ENCODE results near the gene LURAP1L. TPM values are rescaled to one million over a fixed set of nuclear protein-coding genes. Genes with fewer than 3 reads are reported as not detected.

Gene LURAP1L
- total RNA-seq, 1 experiment from 2014 or later, result 1.7 TPM

GRCh38 chr9:12765088-12765798, 9.6 kb upstream of the LURAP1L start:
- Mint-ChIP-seq H3K36me3 (no peaks in the 10 kb centered on the region), H3K9me3 (0 out of 2 replicates have a peak, but pooled peaks cover 4% of the 10 kb centered on the region), H3K4me3 (no peak overlapping the region), H3K27me3 (ENCODE audit: low read depth) (no peaks in the 10 kb centered on the region), H3K4me1 (peaks cover 13% of the 10 kb centered on the region), H3K27ac (no peak overlapping the region)
- ChIA-PET CTCF (no interaction called here), POLR2A (no interaction called here)
- no peak for TF ChIP-seq AR (CRISPR knock-in tag; IDR thresholded peaks at IDR 0.05)
- TF ChIP-seq OVOL2 (CRISPR knock-in tag; IDR thresholded peaks at IDR 0.05; ENCODE audit: borderline replicate concordance), result no peak
- no peak for TF ChIP-seq FOXP1 (CRISPR knock-in tag; IDR thresholded peaks at IDR 0.05; ENCODE audit: borderline replicate concordance)
- no peak for TF ChIP-seq USF1 (CRISPR knock-in tag; IDR thresholded peaks at IDR 0.05)
- no peak for TF ChIP-seq MAX (CRISPR knock-in tag; IDR thresholded peaks at IDR 0.05)
- TF ChIP-seq E2F4 (CRISPR knock-in tag; IDR thresholded peaks at IDR 0.05; ENCODE audit: borderline replicate concordance, low read depth), result no peak
- TF ChIP-seq NFE2L1 (CRISPR knock-in tag; IDR thresholded peaks at IDR 0.05), result no peak
- TF ChIP-seq IRF2 (CRISPR knock-in tag; IDR thresholded peaks at IDR 0.05; ENCODE audit: borderline replicate concordance, low read depth), result no peak
- TF ChIP-seq ARID4B (CRISPR knock-in tag; IDR thresholded peaks at IDR 0.05; ENCODE audit: borderline replicate concordance), result no peak
- no peak for TF ChIP-seq ATF2 (CRISPR knock-in tag; IDR thresholded peaks at IDR 0.05; ENCODE audit: borderline replicate concordance, low read depth)
- no peak for TF ChIP-seq RELA (CRISPR knock-in tag; IDR thresholded peaks at IDR 0.05; ENCODE audit: borderline replicate concordance)
- TF ChIP-seq HMGXB4 (CRISPR knock-in tag; IDR thresholded peaks at IDR 0.05), result no peak
- TF ChIP-seq ZNF396 (CRISPR knock-in tag; IDR thresholded peaks at IDR 0.05; ENCODE audit: borderline replicate concordance), result no peak
- no peak for TF ChIP-seq PRRX2 (CRISPR knock-in tag; IDR thresholded peaks at IDR 0.05)
- TF ChIP-seq PREB (CRISPR knock-in tag; IDR thresholded peaks at IDR 0.05; ENCODE audit: borderline replicate concordance), result no peak
- no peak for TF ChIP-seq CDX4 (CRISPR knock-in tag; IDR thresholded peaks at IDR 0.05; ENCODE audit: borderline replicate concordance)
- TF ChIP-seq ZNF416 (CRISPR knock-in tag; IDR thresholded peaks at IDR 0.05), result no peak
- no peak for TF ChIP-seq EMX1 (CRISPR knock-in tag; IDR thresholded peaks at IDR 0.05)
- TF ChIP-seq CBFB (CRISPR knock-in tag; IDR thresholded peaks at IDR 0.05; ENCODE audit: low read depth), result no peak
- no peak for TF ChIP-seq ERG (CRISPR knock-in tag; IDR thresholded peaks at IDR 0.05)
- ATAC-seq (peak; percentile 41; the same call in 1 of the 2 replicates), DNase-seq (ENCODE audit: low spot score) (no peak)

Data from WTC11 (cell line).